ENCODE data around the gene PIPOX.

The PIPOX gene

DNA sequence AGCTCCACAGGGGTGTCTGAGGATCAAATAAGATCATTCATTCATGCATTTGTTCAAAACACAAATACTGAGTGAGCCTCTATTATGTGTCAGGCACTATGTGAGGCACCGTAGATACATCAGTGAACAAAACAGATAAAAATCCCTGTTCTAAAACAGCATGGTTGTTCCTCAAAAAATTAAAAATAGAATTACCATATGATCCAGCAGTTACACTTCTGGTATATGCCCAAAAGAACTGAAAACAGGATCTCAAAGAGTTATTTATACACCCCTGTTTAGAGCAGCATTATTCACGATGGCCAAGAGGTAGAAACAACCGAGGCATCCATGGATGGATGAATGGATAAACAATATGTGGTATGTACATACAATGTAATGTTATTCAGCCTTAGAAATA lies 15.4 kb downstream of the PIPOX start:
- Histone ChIP-seq H2AFZ (ENCODE audit: low read length) (no peak overlapping the region), H3K9me3 (replicated peaks; ENCODE audit: insufficient read depth, low read length) (no peaks in the 10 kb centered on the region), H3K4me1 (ENCODE audit: low read length) (no peaks in the 10 kb centered on the region), H3K9ac (ENCODE audit: low read length) (no peak overlapping the region), H3K4me3 (ENCODE audit: low read length) (no peak overlapping the region), H3K27me3 (replicated peaks; ENCODE audit: insufficient read depth, low read length) (no peaks in the 10 kb centered on the region), H3K36me3 (replicated peaks; ENCODE audit: insufficient read depth, low read length) (no peaks in the 10 kb centered on the region), H3F3A (ENCODE audit: insufficient read depth, low read length) (no peaks in the 10 kb centered on the region), H3K79me2 (ENCODE audit: low read length) (no peaks in the 10 kb centered on the region), H3K4me2 (ENCODE audit: low read depth, low read length) (no peak overlapping the region), H3K27ac (ENCODE audit: low read length) (no peak overlapping the region), H3K9me2 (replicated peaks; ENCODE audit: insufficient read depth, low read length) (no peaks in the 10 kb centered on the region), H4K20me1 (ENCODE audit: insufficient read depth, low read length) (no peaks in the 10 kb centered on the region)
- TF ChIP-seq EZH2phosphoT487 (IDR thresholded peaks at IDR 0.05; ENCODE audit: low read length) (no peak), EZH2 (optimal IDR thresholded peaks at IDR 0.05; ENCODE audit: low read depth, low read length) (no peak)
- TF ChIP-seq, protein P1, sequence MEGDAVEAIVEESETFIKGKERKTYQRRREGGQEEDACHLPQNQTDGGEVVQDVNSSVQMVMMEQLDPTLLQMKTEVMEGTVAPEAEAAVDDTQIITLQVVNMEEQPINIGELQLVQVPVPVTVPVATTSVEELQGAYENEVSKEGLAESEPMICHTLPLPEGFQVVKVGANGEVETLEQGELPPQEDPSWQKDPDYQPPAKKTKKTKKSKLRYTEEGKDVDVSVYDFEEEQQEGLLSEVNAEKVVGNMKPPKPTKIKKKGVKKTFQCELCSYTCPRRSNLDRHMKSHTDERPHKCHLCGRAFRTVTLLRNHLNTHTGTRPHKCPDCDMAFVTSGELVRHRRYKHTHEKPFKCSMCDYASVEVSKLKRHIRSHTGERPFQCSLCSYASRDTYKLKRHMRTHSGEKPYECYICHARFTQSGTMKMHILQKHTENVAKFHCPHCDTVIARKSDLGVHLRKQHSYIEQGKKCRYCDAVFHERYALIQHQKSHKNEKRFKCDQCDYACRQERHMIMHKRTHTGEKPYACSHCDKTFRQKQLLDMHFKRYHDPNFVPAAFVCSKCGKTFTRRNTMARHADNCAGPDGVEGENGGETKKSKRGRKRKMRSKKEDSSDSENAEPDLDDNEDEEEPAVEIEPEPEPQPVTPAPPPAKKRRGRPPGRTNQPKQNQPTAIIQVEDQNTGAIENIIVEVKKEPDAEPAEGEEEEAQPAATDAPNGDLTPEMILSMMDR (IDR thresholded peaks at IDR 0.05; ENCODE audit: low read length), result no peak
- no peak for DNase-seq

DNA sequence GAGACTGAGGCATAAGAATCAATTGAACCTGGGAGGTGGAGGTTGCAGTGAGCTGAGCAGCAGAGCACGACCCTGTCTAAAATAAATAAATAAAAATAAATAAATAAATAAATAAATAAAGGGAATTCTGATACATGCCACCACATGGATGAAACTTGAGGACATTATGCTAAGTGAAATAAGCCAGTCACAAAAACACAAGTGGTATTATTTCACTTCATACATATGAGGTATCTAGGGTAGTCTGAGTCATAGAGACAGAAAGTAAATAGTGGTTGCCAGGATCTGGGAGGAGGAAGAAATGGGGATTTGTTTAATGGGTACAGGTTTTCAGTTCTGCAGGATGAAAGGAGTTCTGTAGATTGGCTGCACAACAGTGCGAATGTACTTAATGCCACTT lies 16.3 kb downstream of the PIPOX start:
- H3K27ac ChIP-seq (ENCODE audit: low read length), result no peak overlapping the region
- no peaks in the 10 kb centered on the region for H3K4me1 ChIP-seq (ENCODE audit: low read length)
- H3K4me2 ChIP-seq (ENCODE audit: low read depth, low read length), result no peak overlapping the region
- no peak overlapping the region for H3K4me3 ChIP-seq (ENCODE audit: low read length)
- H3K9me3 ChIP-seq (replicated peaks; ENCODE audit: insufficient read depth, low read length), result no peaks in the 10 kb centered on the region
- no peaks in the 10 kb centered on the region for H4K20me1 ChIP-seq (ENCODE audit: insufficient read depth, low read length)
- H2AFZ ChIP-seq (ENCODE audit: low read length), result no peak overlapping the region
- H3K9me2 ChIP-seq (replicated peaks; ENCODE audit: insufficient read depth, low read length), result no peaks in the 10 kb centered on the region
- TF ChIP-seq EZH2 (optimal IDR thresholded peaks at IDR 0.05; ENCODE audit: low read depth, low read length) (no peak), EZH2phosphoT487 (IDR thresholded peaks at IDR 0.05; ENCODE audit: low read length) (no peak)
- TF ChIP-seq, protein P1 (IDR thresholded peaks at IDR 0.05; ENCODE audit: low read length), result no peak
- H3K36me3 ChIP-seq (replicated peaks; ENCODE audit: insufficient read depth, low read length), result no peaks in the 10 kb centered on the region
- DNase-seq, result no peak
- H3F3A ChIP-seq (ENCODE audit: insufficient read depth, low read length), result no peaks in the 10 kb centered on the region
- H3K27me3 ChIP-seq (replicated peaks; ENCODE audit: insufficient read depth, low read length), result no peaks in the 10 kb centered on the region
- H3K79me2 ChIP-seq (ENCODE audit: low read length), result no peaks in the 10 kb centered on the region
- no peak overlapping the region for H3K9ac ChIP-seq (ENCODE audit: low read length)

DNA sequence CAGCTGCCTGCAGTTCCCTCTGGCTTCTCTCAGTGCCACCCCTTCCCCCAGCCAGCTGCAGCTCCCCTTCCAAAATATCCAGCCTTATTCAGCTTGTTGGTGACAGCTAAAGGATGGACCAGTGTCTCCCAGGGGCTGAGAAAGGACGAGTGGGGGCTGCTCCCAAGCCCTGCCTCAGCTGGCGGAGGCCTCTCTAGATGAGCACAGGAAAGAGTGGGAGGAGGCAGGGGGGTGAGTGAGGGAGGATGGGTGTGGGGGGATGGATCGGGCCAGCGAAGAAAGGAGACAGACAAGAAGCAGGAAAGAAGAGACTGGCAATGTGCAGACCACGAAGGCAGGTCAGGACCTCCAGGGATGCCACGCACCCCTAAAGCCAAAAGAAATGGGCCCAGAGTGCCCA lies 17.5 kb downstream of the PIPOX start:
- no peaks in the 10 kb centered on the region for H3F3A ChIP-seq (ENCODE audit: insufficient read depth, low read length)
- no peak overlapping the region for H3K9ac ChIP-seq (ENCODE audit: low read length)
- H3K79me2 ChIP-seq (ENCODE audit: low read length), result no peaks in the 10 kb centered on the region
- H3K9me3 ChIP-seq (replicated peaks; ENCODE audit: insufficient read depth, low read length), result no peaks in the 10 kb centered on the region
- H2AFZ ChIP-seq (ENCODE audit: low read length), result no peak overlapping the region
- H3K4me1 ChIP-seq (ENCODE audit: low read length), result no peaks in the 10 kb centered on the region
- no peak overlapping the region for H3K4me2 ChIP-seq (ENCODE audit: low read depth, low read length)
- no peak overlapping the region for H3K4me3 ChIP-seq (ENCODE audit: low read length)
- H3K9me2 ChIP-seq (replicated peaks; ENCODE audit: insufficient read depth, low read length), result no peaks in the 10 kb centered on the region
- no peak for DNase-seq
- no peaks in the 10 kb centered on the region for H4K20me1 ChIP-seq (ENCODE audit: insufficient read depth, low read length)
- H3K27ac ChIP-seq (ENCODE audit: low read length), result no peak overlapping the region
- TF ChIP-seq, protein P1 (IDR thresholded peaks at IDR 0.05; ENCODE audit: low read length), result no peak
- TF ChIP-seq EZH2phosphoT487 (IDR thresholded peaks at IDR 0.05; ENCODE audit: low read length) (no peak), EZH2 (optimal IDR thresholded peaks at IDR 0.05; ENCODE audit: low read depth, low read length) (no peak)
- H3K36me3 ChIP-seq (replicated peaks; ENCODE audit: insufficient read depth, low read length), result no peaks in the 10 kb centered on the region
- H3K27me3 ChIP-seq (replicated peaks; ENCODE audit: insufficient read depth, low read length), result no peaks in the 10 kb centered on the region

Measured in MM.1S (cell line).